Measurements from ENCODE around the gene NHLRC2. TPM values are rescaled to one million over a fixed set of nuclear protein-coding genes. Genes with fewer than 3 reads are reported as not detected.
"Not testable (repeated sequence)": the region's sequence is repeated elsewhere in the genome, so short reads cannot be mapped to it uniquely, and the experiment has no call there.

The NHLRC2 gene, protein sequence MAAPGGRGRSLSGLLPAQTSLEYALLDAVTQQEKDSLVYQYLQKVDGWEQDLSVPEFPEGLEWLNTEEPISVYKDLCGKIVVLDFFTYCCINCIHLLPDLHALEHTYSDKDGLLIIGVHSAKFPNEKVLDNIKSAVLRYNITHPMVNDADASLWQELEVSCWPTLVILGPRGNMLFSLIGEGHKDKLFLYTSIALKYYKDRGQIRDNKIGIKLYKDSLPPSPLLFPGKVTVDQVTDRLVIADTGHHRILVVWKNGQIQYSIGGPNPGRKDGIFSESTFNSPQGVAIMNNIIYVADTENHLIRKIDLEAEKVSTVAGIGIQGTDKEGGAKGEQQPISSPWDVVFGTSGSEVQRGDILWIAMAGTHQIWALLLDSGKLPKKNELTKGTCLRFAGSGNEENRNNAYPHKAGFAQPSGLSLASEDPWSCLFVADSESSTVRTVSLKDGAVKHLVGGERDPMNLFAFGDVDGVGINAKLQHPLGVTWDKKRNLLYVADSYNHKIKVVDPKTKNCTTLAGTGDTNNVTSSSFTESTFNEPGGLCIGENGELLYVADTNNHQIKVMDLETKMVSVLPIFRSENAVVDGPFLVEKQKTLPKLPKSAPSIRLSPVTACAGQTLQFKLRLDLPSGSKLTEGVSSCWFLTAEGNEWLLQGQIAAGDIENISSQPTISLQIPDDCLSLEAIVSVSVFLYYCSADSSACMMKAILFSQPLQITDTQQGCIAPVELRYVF
- 10 to 100 TPM; 24.6 to 25.0 TPM for total RNA-seq

GRCh38 chr10:113854013-113854760, at the start of gene NHLRC2, which contains the start of gene DCLRE1A:
Gene NHLRC2, plus strand, starts transcription at chr10:113854661. Its CDS starts 212 bp downstream, at chr10:113854873.
Gene DCLRE1A, minus strand, starts transcription at chr10:113854082. Its CDS starts 900 bp downstream, at chr10:113853182.
- Mint-ChIP-seq H3K4me1 (ENCODE audit: low read depth) (peaks cover 51% of the 10 kb centered on the region), H3K27me3 (ENCODE audit: low read depth) (no peaks in the 10 kb centered on the region), H3K36me3 (ENCODE audit: low read depth) (peaks cover 33% of the 10 kb centered on the region), H3K4me3 (peak within 1 kb of the TSS; percentile 85), H3K27ac (peak within 1 kb of the TSS; percentile 97), H3K9me3 (ENCODE audit: insufficient read depth) (no peaks in the 10 kb centered on the region)
- ChIA-PET POLR2A (interaction anchor here (1.1 kb wide), 1 partner anchor 969 kb away, joined by 3 read pairs; no protein-coding TSS in a partner anchor), CTCF (interaction anchor here (1.2 kb wide), 1 partner anchor 23 kb away, joined by 3 read pairs; no protein-coding TSS in a partner anchor)
- DNase-seq = peak; percentile 71
- ATAC-seq = peak; percentile 61

- ATAC-seq (no peak), DNase-seq (no peak)
- CTCF ChIA-PET = interaction anchor here (1.0 to 1.3 kb wide), 2 partner anchors 26 to 127 kb away, joined by 3 read pairs; no protein-coding TSS in a partner anchor
- Mint-ChIP-seq H3K27ac (no peak overlapping the region), H3K27me3 (ENCODE audit: low read depth) (peaks cover 33% of the 10 kb centered on the region), H3K9me3 (ENCODE audit: insufficient read depth) (no peaks in the 10 kb centered on the region), H3K4me3 (no peak overlapping the region), H3K4me1 (ENCODE audit: low read depth) (no peaks in the 10 kb centered on the region), H3K36me3 (ENCODE audit: low read depth) (no peaks in the 10 kb centered on the region)
- POLR2A ChIA-PET = no interaction called here
Observed at GRCh38 chr10:113806503-113806902, 48.0 kb upstream of the NHLRC2 start.

DNA sequence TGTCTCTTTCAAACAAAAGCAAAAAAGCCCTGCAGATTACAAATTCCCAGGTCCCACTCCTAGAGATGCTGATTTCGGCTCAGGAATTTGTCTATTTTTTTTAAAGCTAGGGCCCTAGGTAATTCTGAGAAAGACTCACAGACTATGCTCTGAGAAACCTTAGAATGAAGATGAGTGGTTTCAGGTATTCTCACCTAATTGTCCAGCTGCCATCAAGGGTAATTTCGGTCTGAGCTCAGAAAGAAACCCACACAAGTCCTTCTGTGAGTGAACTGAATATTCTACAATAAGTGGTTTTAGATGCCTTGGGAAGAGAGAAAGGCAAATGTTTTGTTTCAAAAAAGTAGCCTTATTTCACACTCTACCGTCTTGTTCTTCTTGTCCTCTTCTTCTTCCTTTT, 46.3 kb upstream of the NHLRC2 start:
- Mint-ChIP-seq H3K36me3 (ENCODE audit: low read depth) (no peaks in the 10 kb centered on the region), H3K27ac (no peak overlapping the region), H3K4me1 (ENCODE audit: low read depth) (no peaks in the 10 kb centered on the region), H3K4me3 (no peak overlapping the region), H3K27me3 (ENCODE audit: low read depth) (peaks cover 44% of the 10 kb centered on the region), H3K9me3 (ENCODE audit: insufficient read depth) (no peaks in the 10 kb centered on the region)
- DNase-seq (no peak), ATAC-seq (no peak)
- ChIA-PET CTCF (interaction anchor here (1.1 to 1.2 kb wide), 2 partner anchors 9 to 305 kb away, joined by 3 to 7 read pairs; no protein-coding TSS in a partner anchor), POLR2A (no interaction called here)

GRCh38 chr10:113814700-113815099, 39.8 kb upstream of the NHLRC2 start:
- H3K9me3 Mint-ChIP-seq (ENCODE audit: insufficient read depth); H3K4me1 Mint-ChIP-seq (ENCODE audit: low read depth); ATAC-seq; H3K36me3 Mint-ChIP-seq (ENCODE audit: low read depth); CTCF ChIA-PET; H3K4me3 Mint-ChIP-seq; H3K27ac Mint-ChIP-seq; POLR2A ChIA-PET; DNase-seq: not testable (repeated sequence)
- peaks cover 30% of the 10 kb centered on the region for H3K27me3 Mint-ChIP-seq (ENCODE audit: low read depth)

- CTCF ChIA-PET = no interaction called here
- no peak overlapping the region for H3K27ac Mint-ChIP-seq
- no peak for DNase-seq
- H3K27me3 Mint-ChIP-seq (ENCODE audit: low read depth) = peaks cover 13% of the 10 kb centered on the region
- H3K4me1 Mint-ChIP-seq (ENCODE audit: low read depth) = no peaks in the 10 kb centered on the region
- ATAC-seq = no peak
- POLR2A ChIA-PET = no interaction called here
- H3K9me3 Mint-ChIP-seq (ENCODE audit: insufficient read depth) = no peaks in the 10 kb centered on the region
- H3K4me3 Mint-ChIP-seq = no peak overlapping the region
- H3K36me3 Mint-ChIP-seq (ENCODE audit: low read depth) = no peaks in the 10 kb centered on the region
Observed at GRCh38 chr10:113819989-113820388, 34.5 kb upstream of the NHLRC2 start.

- ChIA-PET CTCF (no interaction called here), POLR2A (no interaction called here)
- H3K4me1 Mint-ChIP-seq (ENCODE audit: low read depth) = no peaks in the 10 kb centered on the region
- H3K4me3 Mint-ChIP-seq = no peak overlapping the region
- peaks cover 13% of the 10 kb centered on the region for H3K27me3 Mint-ChIP-seq (ENCODE audit: low read depth)
- no peaks in the 10 kb centered on the region for H3K9me3 Mint-ChIP-seq (ENCODE audit: insufficient read depth)
- no peak for DNase-seq
- no peak for ATAC-seq
- no peak overlapping the region for H3K27ac Mint-ChIP-seq
- H3K36me3 Mint-ChIP-seq (ENCODE audit: low read depth) = no peaks in the 10 kb centered on the region
Observed at GRCh38 chr10:113820507-113820906, 34.0 kb upstream of the NHLRC2 start.

DNA sequence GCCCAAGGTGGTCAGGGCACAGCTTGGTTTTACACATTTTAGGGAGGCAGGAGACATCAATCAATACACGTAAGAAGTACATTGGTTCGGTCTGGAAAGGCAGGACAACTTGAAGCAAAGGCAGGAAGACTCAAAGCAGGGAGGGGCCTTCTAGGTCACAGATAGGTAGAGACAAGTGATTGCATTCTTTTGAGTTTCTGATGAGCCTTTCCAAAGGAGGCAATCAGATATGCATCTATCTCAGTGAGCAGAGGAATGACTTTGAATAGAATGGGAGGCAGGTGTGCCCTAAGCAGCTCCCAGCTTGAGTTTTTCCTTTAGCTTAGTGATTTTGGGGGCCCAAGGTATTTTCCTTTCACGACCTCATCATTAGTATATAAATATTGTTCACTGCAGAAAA, 33.2 kb upstream of the NHLRC2 start:
- H3K27ac Mint-ChIP-seq; H3K36me3 Mint-ChIP-seq (ENCODE audit: low read depth); ATAC-seq; DNase-seq; POLR2A ChIA-PET; H3K4me1 Mint-ChIP-seq (ENCODE audit: low read depth); H3K9me3 Mint-ChIP-seq (ENCODE audit: insufficient read depth); H3K4me3 Mint-ChIP-seq: not testable (repeated sequence)
- CTCF ChIA-PET = interaction anchor here (1.3 kb wide), 1 partner anchor 22 kb away, joined by 3 read pairs; no protein-coding TSS in a partner anchor
- peaks cover 15% of the 10 kb centered on the region for H3K27me3 Mint-ChIP-seq (ENCODE audit: low read depth)

DNA sequence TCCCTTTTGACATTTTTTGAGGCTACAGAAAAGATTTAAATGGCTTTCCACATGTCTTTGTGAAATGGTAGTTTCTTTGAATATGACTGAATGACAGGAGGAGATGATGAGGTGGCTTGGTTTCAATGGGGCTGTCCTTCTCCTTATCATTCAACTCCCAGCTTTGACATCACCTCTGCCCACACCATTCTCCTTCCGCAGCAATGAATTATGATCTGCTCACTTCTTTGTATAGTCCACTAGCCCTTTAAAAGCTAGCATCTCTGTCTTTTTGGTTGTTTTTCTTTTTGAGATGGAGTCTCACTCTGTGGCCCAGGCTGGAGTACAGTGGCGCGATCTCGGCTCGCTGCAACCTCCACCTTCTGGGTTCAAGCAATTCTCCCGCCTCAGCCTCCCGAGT, 32.3 kb upstream of the NHLRC2 start:
- CTCF ChIA-PET = interaction anchor here (1.3 kb wide), 1 partner anchor 23 kb away, joined by 3 read pairs; no protein-coding TSS in a partner anchor
- no peak for ATAC-seq

GRCh38 chr10:113823389-113823788, 31.1 kb upstream of the NHLRC2 start:
- POLR2A ChIA-PET = no interaction called here
- no peaks in the 10 kb centered on the region for H3K36me3 Mint-ChIP-seq (ENCODE audit: low read depth)
- CTCF ChIA-PET = interaction anchor here (1.4 kb wide), 1 partner anchor 25 kb away, joined by 5 read pairs; no protein-coding TSS in a partner anchor

More for the DNA sequence above, 32.3 kb upstream of the NHLRC2 start:
- DNase-seq = no peak
- Mint-ChIP-seq H3K27me3 (ENCODE audit: low read depth) (peaks cover 19% of the 10 kb centered on the region), H3K4me3 (no peak overlapping the region), H3K4me1 (ENCODE audit: low read depth) (no peaks in the 10 kb centered on the region), H3K27ac (no peak overlapping the region), H3K9me3 (ENCODE audit: insufficient read depth) (no peaks in the 10 kb centered on the region), H3K36me3 (ENCODE audit: low read depth) (no peaks in the 10 kb centered on the region)
- POLR2A ChIA-PET = no interaction called here

GRCh38 chr10:113825791-113826190, 28.7 kb upstream of the NHLRC2 start:
- CTCF ChIA-PET = no interaction called here
- POLR2A ChIA-PET = no interaction called here
- no peak overlapping the region for H3K27ac Mint-ChIP-seq
- DNase-seq = no peak
- no peaks in the 10 kb centered on the region for H3K4me1 Mint-ChIP-seq (ENCODE audit: low read depth)
- no peak for ATAC-seq
- H3K36me3 Mint-ChIP-seq (ENCODE audit: low read depth) = no peaks in the 10 kb centered on the region
- H3K9me3 Mint-ChIP-seq (ENCODE audit: insufficient read depth) = no peaks in the 10 kb centered on the region
- peaks cover 16% of the 10 kb centered on the region for H3K27me3 Mint-ChIP-seq (ENCODE audit: low read depth)
- no peak overlapping the region for H3K4me3 Mint-ChIP-seq

More at GRCh38 chr10:113823389-113823788, 31.1 kb upstream of the NHLRC2 start:
- DNase-seq (no peak), ATAC-seq (no peak)
- H3K27ac Mint-ChIP-seq = no peak overlapping the region
- no peak overlapping the region for H3K4me3 Mint-ChIP-seq
- no peaks in the 10 kb centered on the region for H3K9me3 Mint-ChIP-seq (ENCODE audit: insufficient read depth)
- H3K27me3 Mint-ChIP-seq (ENCODE audit: low read depth) = peaks cover 16% of the 10 kb centered on the region
- H3K4me1 Mint-ChIP-seq (ENCODE audit: low read depth) = no peaks in the 10 kb centered on the region

- H3K4me3 Mint-ChIP-seq; POLR2A ChIA-PET; H3K27ac Mint-ChIP-seq; DNase-seq; H3K9me3 Mint-ChIP-seq (ENCODE audit: insufficient read depth); ATAC-seq; H3K4me1 Mint-ChIP-seq (ENCODE audit: low read depth); H3K36me3 Mint-ChIP-seq (ENCODE audit: low read depth): not testable (repeated sequence)
- CTCF ChIA-PET = interaction anchor here (1.1 to 1.5 kb wide), 2 partner anchors 13 to 274 kb away, joined by 4 to 5 read pairs; no protein-coding TSS in a partner anchor
- peaks cover 11% of the 10 kb centered on the region for H3K27me3 Mint-ChIP-seq (ENCODE audit: low read depth)
Observed at GRCh38 chr10:113828567-113828966, 25.9 kb upstream of the NHLRC2 start.
